Measurements from ENCODE around the gene VAV3.

- TF ChIP-seq, protein P1, sequence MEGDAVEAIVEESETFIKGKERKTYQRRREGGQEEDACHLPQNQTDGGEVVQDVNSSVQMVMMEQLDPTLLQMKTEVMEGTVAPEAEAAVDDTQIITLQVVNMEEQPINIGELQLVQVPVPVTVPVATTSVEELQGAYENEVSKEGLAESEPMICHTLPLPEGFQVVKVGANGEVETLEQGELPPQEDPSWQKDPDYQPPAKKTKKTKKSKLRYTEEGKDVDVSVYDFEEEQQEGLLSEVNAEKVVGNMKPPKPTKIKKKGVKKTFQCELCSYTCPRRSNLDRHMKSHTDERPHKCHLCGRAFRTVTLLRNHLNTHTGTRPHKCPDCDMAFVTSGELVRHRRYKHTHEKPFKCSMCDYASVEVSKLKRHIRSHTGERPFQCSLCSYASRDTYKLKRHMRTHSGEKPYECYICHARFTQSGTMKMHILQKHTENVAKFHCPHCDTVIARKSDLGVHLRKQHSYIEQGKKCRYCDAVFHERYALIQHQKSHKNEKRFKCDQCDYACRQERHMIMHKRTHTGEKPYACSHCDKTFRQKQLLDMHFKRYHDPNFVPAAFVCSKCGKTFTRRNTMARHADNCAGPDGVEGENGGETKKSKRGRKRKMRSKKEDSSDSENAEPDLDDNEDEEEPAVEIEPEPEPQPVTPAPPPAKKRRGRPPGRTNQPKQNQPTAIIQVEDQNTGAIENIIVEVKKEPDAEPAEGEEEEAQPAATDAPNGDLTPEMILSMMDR (IDR thresholded peaks at IDR 0.05): no peak
- TF ChIP-seq POLR2AphosphoS5 (IDR thresholded peaks at IDR 0.05) (no peak), POLR2A (IDR thresholded peaks at IDR 0.05; ENCODE audit: low read depth) (no peak)
Measured at GRCh38 chr1:108000184-108000583, 35.2 kb upstream of the VAV3 start.
